Stimulated activated naive CD8-positive, alpha-beta T cell treated with anti-CD3 and anti-CD28 coated beads, Interleukin-15, Interleukin-2, amounts not matched to agents 100 ng/mL and 50 ng/mL, for 24 hours (primary cell): Measurements from ENCODE around the gene SLC7A4.
A peak's percentile ranks its signal among the peaks of the same experiment; 100 is the strongest.

Source experiments
- H3K27ac Mint-ChIP-seq: one replicate; pipeline ENCODE4 v1.8.0; 2021; ENCODE audit warnings: mild to moderate bottlenecking, mixed read lengths
- H3K27me3 Mint-ChIP-seq: one replicate; pipeline ENCODE4 v1.8.0; 2021; ENCODE audit warnings: mixed read lengths
- H3K36me3 Mint-ChIP-seq: one replicate; pipeline ENCODE4 v1.8.0; 2021; ENCODE audit warnings: low read depth, mixed read lengths
- H3K4me1 Mint-ChIP-seq: one replicate; pipeline ENCODE4 v1.8.0; 2021; ENCODE audit warnings: low read depth, mixed read lengths
- H3K4me3 Mint-ChIP-seq: one replicate; pipeline ENCODE4 v1.8.0; 2021; ENCODE audit warnings: mild to moderate bottlenecking, mixed read lengths
- H3K9me3 Mint-ChIP-seq: one replicate; pipeline ENCODE4 v1.8.0; 2021; ENCODE audit warnings: mixed read lengths

SLC7A4 gene

GRCh38 chr22:20993304-20994127 is 38.8 kb downstream of the SLC7A4 start:
- Mint-ChIP-seq H3K4me1 (no peaks in the 10 kb centered on the region), H3K4me3 (no peak overlapping the region), H3K9me3 (no peaks in the 10 kb centered on the region), H3K27me3 (no peaks in the 10 kb centered on the region), H3K36me3 (peaks cover 6% of the 10 kb centered on the region), H3K27ac (no peak overlapping the region)

GRCh38 chr22:20992456-20993303 is 39.7 kb downstream of the SLC7A4 start:
- no peaks in the 10 kb centered on the region for H3K4me1 Mint-ChIP-seq
- no peaks in the 10 kb centered on the region for H3K27me3 Mint-ChIP-seq
- peaks cover 8% of the 10 kb centered on the region for H3K36me3 Mint-ChIP-seq
- no peak overlapping the region for H3K27ac Mint-ChIP-seq
- no peaks in the 10 kb centered on the region for H3K9me3 Mint-ChIP-seq
- H3K4me3 Mint-ChIP-seq = no peak overlapping the region

GRCh38 chr22:20992056-20992442 is 40.3 kb downstream of the SLC7A4 start:
- H3K27ac Mint-ChIP-seq = no peak overlapping the region
- no peak overlapping the region for H3K4me3 Mint-ChIP-seq
- H3K4me1 Mint-ChIP-seq = no peaks in the 10 kb centered on the region
- H3K27me3 Mint-ChIP-seq = no peaks in the 10 kb centered on the region
- peaks cover 11% of the 10 kb centered on the region for H3K36me3 Mint-ChIP-seq
- H3K9me3 Mint-ChIP-seq = no peaks in the 10 kb centered on the region

GRCh38 chr22:20991252-20992055 is 40.9 kb downstream of the SLC7A4 start:
- Mint-ChIP-seq H3K36me3 (peaks cover 15% of the 10 kb centered on the region), H3K4me1 (no peaks in the 10 kb centered on the region), H3K27ac (no peak overlapping the region), H3K27me3 (no peaks in the 10 kb centered on the region), H3K4me3 (no peak overlapping the region), H3K9me3 (no peaks in the 10 kb centered on the region)

- no peak overlapping the region for H3K27ac Mint-ChIP-seq
- H3K9me3 Mint-ChIP-seq = no peaks in the 10 kb centered on the region
- no peak overlapping the region for H3K4me3 Mint-ChIP-seq
- peaks cover 24% of the 10 kb centered on the region for H3K36me3 Mint-ChIP-seq
- no peaks in the 10 kb centered on the region for H3K27me3 Mint-ChIP-seq
- no peaks in the 10 kb centered on the region for H3K4me1 Mint-ChIP-seq
Measured at GRCh38 chr22:20990184-20991180, 41.9 kb downstream of the SLC7A4 start.

GRCh38 chr22:20989323-20990138 is 42.8 kb downstream of the SLC7A4 start:
- Mint-ChIP-seq H3K27ac (no peak overlapping the region), H3K4me3 (no peak overlapping the region), H3K9me3 (no peaks in the 10 kb centered on the region), H3K4me1 (no peaks in the 10 kb centered on the region), H3K27me3 (no peaks in the 10 kb centered on the region), H3K36me3 (peaks cover 25% of the 10 kb centered on the region)

- Mint-ChIP-seq H3K36me3 (peaks cover 30% of the 10 kb centered on the region), H3K4me3 (no peak overlapping the region), H3K27me3 (no peaks in the 10 kb centered on the region), H3K27ac (no peak overlapping the region), H3K9me3 (no peaks in the 10 kb centered on the region), H3K4me1 (peaks cover 4% of the 10 kb centered on the region)
Measured at GRCh38 chr22:20988573-20989322, 43.6 kb downstream of the SLC7A4 start.

- peaks cover 31% of the 10 kb centered on the region for H3K36me3 Mint-ChIP-seq
- H3K27ac Mint-ChIP-seq = no peak overlapping the region
- peaks cover 17% of the 10 kb centered on the region for H3K4me1 Mint-ChIP-seq
- H3K9me3 Mint-ChIP-seq = no peaks in the 10 kb centered on the region
- no peaks in the 10 kb centered on the region for H3K27me3 Mint-ChIP-seq
- H3K4me3 Mint-ChIP-seq = no peak overlapping the region
Measured at GRCh38 chr22:20987375-20987774, 45.0 kb downstream of the SLC7A4 start.

GRCh38 chr22:20986365-20986764 is 46.0 kb downstream of the SLC7A4 start:
- Mint-ChIP-seq H3K27me3 (no peaks in the 10 kb centered on the region), H3K9me3 (no peaks in the 10 kb centered on the region), H3K4me3 (no peak overlapping the region), H3K36me3 (peaks cover 31% of the 10 kb centered on the region), H3K27ac (no peak overlapping the region), H3K4me1 (peaks cover 19% of the 10 kb centered on the region)

GRCh38 chr22:20985720-20986119 is 46.6 kb downstream of the SLC7A4 start:
- H3K27me3 Mint-ChIP-seq = no peaks in the 10 kb centered on the region
- H3K27ac Mint-ChIP-seq = no peak overlapping the region
- no peak overlapping the region for H3K4me3 Mint-ChIP-seq
- H3K4me1 Mint-ChIP-seq = peaks cover 26% of the 10 kb centered on the region
- H3K36me3 Mint-ChIP-seq = peaks cover 31% of the 10 kb centered on the region
- H3K9me3 Mint-ChIP-seq = no peaks in the 10 kb centered on the region

GRCh38 chr22:20983081-20983771 is 49.1 kb downstream of the SLC7A4 start:
- Mint-ChIP-seq H3K27me3 (peaks cover 4% of the 10 kb centered on the region), H3K4me1 (peaks cover 46% of the 10 kb centered on the region), H3K36me3 (peaks cover 25% of the 10 kb centered on the region), H3K4me3 (peak overlapping the region; percentile 99), H3K27ac (peak overlapping the region; percentile 94), H3K9me3 (peaks cover 4% of the 10 kb centered on the region)

GRCh38 chr22:20982563-20982882 is 49.8 kb downstream of the SLC7A4 start:
- H3K27ac Mint-ChIP-seq = peak overlapping the region; percentile 94
- H3K36me3 Mint-ChIP-seq = peaks cover 21% of the 10 kb centered on the region
- peaks cover 46% of the 10 kb centered on the region for H3K4me1 Mint-ChIP-seq
- H3K9me3 Mint-ChIP-seq = peaks cover 4% of the 10 kb centered on the region
- peaks cover 4% of the 10 kb centered on the region for H3K27me3 Mint-ChIP-seq
- peak overlapping the region; percentile 99 for H3K4me3 Mint-ChIP-seq
